ENCODE results near the gene RNF223.

RNF223 gene

GRCh38 chr1:1090424-1091343 is 16.6 kb upstream of the RNF223 start:
- H3K27me3 ChIP-seq (ENCODE audit: insufficient read depth, low read length): no peaks in the 10 kb centered on the region
- H3K4me3 ChIP-seq (ENCODE audit: low read length): no peak overlapping the region
- H3K36me3 ChIP-seq (ENCODE audit: insufficient read depth, low read depth, low read length): no peaks in the 10 kb centered on the region
- no peak overlapping the region for H3K27ac ChIP-seq (ENCODE audit: low read length)
- peaks cover 8% of the 10 kb centered on the region; the same call in 1 of the 2 replicates for H3K9me3 ChIP-seq (ENCODE audit: insufficient read depth, low read depth, low read length)
- H3K9ac ChIP-seq (ENCODE audit: low read depth, low read length): no peak overlapping the region
- H3K4me1 ChIP-seq (ENCODE audit: insufficient read depth, low read length): no peaks in the 10 kb centered on the region

GRCh38 chr1:1089731-1090423 is 15.8 kb upstream of the RNF223 start:
- no peak overlapping the region for H3K27ac ChIP-seq (ENCODE audit: low read length)
- H3K4me3 ChIP-seq (ENCODE audit: low read length): no peak overlapping the region
- no peaks in the 10 kb centered on the region for H3K36me3 ChIP-seq (ENCODE audit: insufficient read depth, low read depth, low read length)
- no peak overlapping the region for H3K9ac ChIP-seq (ENCODE audit: low read depth, low read length)
- no peaks in the 10 kb centered on the region for H3K4me1 ChIP-seq (ENCODE audit: insufficient read depth, low read length)
- H3K27me3 ChIP-seq (ENCODE audit: insufficient read depth, low read length): no peaks in the 10 kb centered on the region
- H3K9me3 ChIP-seq (ENCODE audit: insufficient read depth, low read depth, low read length): peaks cover 2% of the 10 kb centered on the region; the same call in 1 of the 2 replicates

GRCh38 chr1:1088801-1089680 is 14.9 kb upstream of the RNF223 start:
- Histone ChIP-seq H3K9ac (ENCODE audit: low read depth, low read length) (no peak overlapping the region), H3K4me3 (ENCODE audit: low read length) (no peak overlapping the region), H3K4me1 (ENCODE audit: insufficient read depth, low read length) (no peaks in the 10 kb centered on the region)

GRCh38 chr1:1088029-1088800 is 14.1 kb upstream of the RNF223 start:
- Histone ChIP-seq H3K36me3 (ENCODE audit: insufficient read depth, low read depth, low read length) (no peaks in the 10 kb centered on the region), H3K9ac (ENCODE audit: low read depth, low read length) (no peak overlapping the region), H3K4me3 (ENCODE audit: low read length) (no peak overlapping the region), H3K9me3 (ENCODE audit: insufficient read depth, low read depth, low read length) (no peaks in the 10 kb centered on the region), H3K27ac (ENCODE audit: low read length) (no peak overlapping the region), H3K27me3 (ENCODE audit: insufficient read depth, low read length) (no peaks in the 10 kb centered on the region), H3K4me1 (ENCODE audit: insufficient read depth, low read length) (no peaks in the 10 kb centered on the region)

More at GRCh38 chr1:1088801-1089680, 14.9 kb upstream of the RNF223 start:
- no peaks in the 10 kb centered on the region for H3K27me3 ChIP-seq (ENCODE audit: insufficient read depth, low read length)
- H3K9me3 ChIP-seq (ENCODE audit: insufficient read depth, low read depth, low read length): no peaks in the 10 kb centered on the region
- H3K36me3 ChIP-seq (ENCODE audit: insufficient read depth, low read depth, low read length): no peaks in the 10 kb centered on the region
- H3K27ac ChIP-seq (ENCODE audit: low read length): no peak overlapping the region

- no peaks in the 10 kb centered on the region for H3K4me1 ChIP-seq (ENCODE audit: insufficient read depth, low read length)
- no peaks in the 10 kb centered on the region for H3K9me3 ChIP-seq (ENCODE audit: insufficient read depth, low read depth, low read length)
- no peak overlapping the region for H3K27ac ChIP-seq (ENCODE audit: low read length)
- no peak overlapping the region for H3K4me3 ChIP-seq (ENCODE audit: low read length)
- H3K27me3 ChIP-seq (ENCODE audit: insufficient read depth, low read length): no peaks in the 10 kb centered on the region
- no peak overlapping the region for H3K9ac ChIP-seq (ENCODE audit: low read depth, low read length)
- H3K36me3 ChIP-seq (ENCODE audit: insufficient read depth, low read depth, low read length): no peaks in the 10 kb centered on the region
These were observed 13.4 kb upstream of the RNF223 start for GRCh38 chr1:1087351-1088028.

GRCh38 chr1:1086911-1087341 is 12.8 kb upstream of the RNF223 start:
- Histone ChIP-seq H3K9me3 (ENCODE audit: insufficient read depth, low read depth, low read length) (no peaks in the 10 kb centered on the region), H3K4me1 (ENCODE audit: insufficient read depth, low read length) (no peaks in the 10 kb centered on the region)

GRCh38 chr1:1085911-1086841 is 12.1 kb upstream of the RNF223 start:
- Histone ChIP-seq H3K9ac (ENCODE audit: low read depth, low read length) (no peak overlapping the region), H3K4me3 (ENCODE audit: low read length) (no peak overlapping the region), H3K9me3 (ENCODE audit: insufficient read depth, low read depth, low read length) (no peaks in the 10 kb centered on the region), H3K27me3 (ENCODE audit: insufficient read depth, low read length) (no peaks in the 10 kb centered on the region), H3K4me1 (ENCODE audit: insufficient read depth, low read length) (no peaks in the 10 kb centered on the region), H3K27ac (ENCODE audit: low read length) (no peak overlapping the region), H3K36me3 (ENCODE audit: insufficient read depth, low read depth, low read length) (no peaks in the 10 kb centered on the region)

More at GRCh38 chr1:1086911-1087341, 12.8 kb upstream of the RNF223 start:
- Histone ChIP-seq H3K27me3 (ENCODE audit: insufficient read depth, low read length) (no peaks in the 10 kb centered on the region), H3K9ac (ENCODE audit: low read depth, low read length) (no peak overlapping the region), H3K27ac (ENCODE audit: low read length) (no peak overlapping the region), H3K4me3 (ENCODE audit: low read length) (no peak overlapping the region), H3K36me3 (ENCODE audit: insufficient read depth, low read depth, low read length) (no peaks in the 10 kb centered on the region)

GRCh38 chr1:1085171-1085841 is 11.2 kb upstream of the RNF223 start:
- Histone ChIP-seq H3K4me1 (ENCODE audit: insufficient read depth, low read length) (no peaks in the 10 kb centered on the region), H3K36me3 (ENCODE audit: insufficient read depth, low read depth, low read length) (no peaks in the 10 kb centered on the region), H3K27ac (ENCODE audit: low read length) (no peak overlapping the region), H3K27me3 (ENCODE audit: insufficient read depth, low read length) (no peaks in the 10 kb centered on the region), H3K9ac (ENCODE audit: low read depth, low read length) (no peak overlapping the region), H3K9me3 (ENCODE audit: insufficient read depth, low read depth, low read length) (no peaks in the 10 kb centered on the region), H3K4me3 (ENCODE audit: low read length) (no peak overlapping the region)

- Histone ChIP-seq H3K36me3 (ENCODE audit: insufficient read depth, low read depth, low read length) (no peaks in the 10 kb centered on the region), H3K4me3 (ENCODE audit: low read length) (no peak overlapping the region), H3K27me3 (ENCODE audit: insufficient read depth, low read length) (peaks cover 2% of the 10 kb centered on the region), H3K27ac (ENCODE audit: low read length) (no peak overlapping the region), H3K9ac (ENCODE audit: low read depth, low read length) (no peak overlapping the region), H3K9me3 (ENCODE audit: insufficient read depth, low read depth, low read length) (no peaks in the 10 kb centered on the region), H3K4me1 (ENCODE audit: insufficient read depth, low read length) (no peaks in the 10 kb centered on the region)
These were observed 10.5 kb upstream of the RNF223 start for GRCh38 chr1:1084372-1085170.
